HEK293 (cell line): ENCODE results near the gene IL11.

Source experiments
- CTCF ChIA-PET: fragments of 350-600 bp; formaldehyde crosslinking; extraction: SDS; loops from one replicate; lab custom pipeline; 2021; ENCODE audit warnings: antibody characterized with exemption; lab: Yijun Ruan, JAX
- POLR2A ChIA-PET: fragments of 300-600 bp; formaldehyde crosslinking; extraction: SDS; loops from one replicate; lab custom pipeline; 2020; ENCODE audit warnings: antibody characterized with exemption, inconsistent platforms; lab: Yijun Ruan, JAX
- H3K27ac ChIP-seq: fragments of 200-500 bp; sonication (Bioruptor generic); 2 replicates; pipeline ENCODE4 v1.5.1; 2014; ENCODE audit warnings: low read depth, low read length, control low read depth, inconsistent platforms; ENCODE audit errors: extremely low read depth
- H3K36me3 ChIP-seq, 2 experiments: fragments of 200-500 bp in 1 of 2; sonication (Bioruptor generic) in 1 of 2; 1 replicate in 1 of 2; 2 replicates in 1 of 2; pipeline ENCODE4 v1.5.1; 2014 to 2017; ENCODE audit warnings: inconsistent platforms in 2 of 2, low read length in 2 of 2; ENCODE audit not compliant: control insufficient read depth in 2 of 2, insufficient read depth in 1 of 2
- H3K4me1 ChIP-seq: fragments of 200-500 bp; sonication (Bioruptor generic); 2 replicates; pipeline ENCODE4 v1.5.1; 2014; ENCODE audit warnings: mild to moderate bottlenecking, low read length, inconsistent platforms; ENCODE audit not compliant: control insufficient read depth, insufficient read depth
- H3K4me3 ChIP-seq: 2 replicates; pipeline ENCODE4 v1.5.1; 2011; ENCODE audit warnings: low read depth, mild to moderate bottlenecking, control low read depth, low read length, moderate library complexity
- H3K9me3 ChIP-seq: fragments of 200-500 bp; sonication (Bioruptor generic); 2 replicates; pipeline ENCODE4 v1.5.1; 2014; ENCODE audit warnings: low read depth, low read length, inconsistent platforms; ENCODE audit not compliant: control insufficient read depth, insufficient read depth
- EGR2 ChIP-seq: fragments of 450-650 bp; formaldehyde crosslinking; IDR thresholded peaks from 2 replicates; pipeline ENCODE4 v1.5.1; 2016; ENCODE audit warnings: low read depth, missing biosample characterization, missing genetic modification characterization
- HOXC10 ChIP-seq: sonication (generic); formaldehyde crosslinking; IDR thresholded peaks from 2 replicates; pipeline ENCODE4 v1.8.1; 2023; ENCODE audit warnings: mild to moderate bottlenecking, missing genetic modification reagents
- MZF1 ChIP-seq: fragments of 450-650 bp; formaldehyde crosslinking; IDR thresholded peaks from 2 replicates; pipeline ENCODE4 v1.5.1; 2017; ENCODE audit warnings: missing biosample characterization, missing genetic modification characterization, borderline replicate concordance
- TRIM28 ChIP-seq: IDR thresholded peaks from 2 replicates; pipeline ENCODE4 v1.6.1; 2011; ENCODE audit warnings: low read length, control low read depth, borderline replicate concordance
- ZBTB8A ChIP-seq: fragments of 450-650 bp; formaldehyde crosslinking; IDR thresholded peaks from 2 replicates; pipeline ENCODE4 v1.5.1; 2016; ENCODE audit warnings: missing biosample characterization, missing genetic modification characterization
- ZFHX2 ChIP-seq: fragments of 450-650 bp; formaldehyde crosslinking; conservative IDR thresholded peaks from 2 replicates; pipeline ENCODE4 v1.5.1; 2016; ENCODE audit warnings: missing biosample characterization, missing genetic modification characterization
- ZIC2 ChIP-seq: fragments of 450-650 bp; formaldehyde crosslinking; IDR thresholded peaks from 2 replicates; pipeline ENCODE4 v1.5.1; 2016; ENCODE audit warnings: missing biosample characterization, missing genetic modification characterization
- ZNF133 ChIP-seq: fragments of 450-650 bp; formaldehyde crosslinking; IDR thresholded peaks from 2 replicates; pipeline ENCODE4 v1.5.1; 2016; ENCODE audit warnings: missing biosample characterization, missing genetic modification characterization
- ZNF280C ChIP-seq: fragments of 450-650 bp; formaldehyde crosslinking; IDR thresholded peaks from 2 replicates; pipeline ENCODE4 v1.5.1; 2016; ENCODE audit warnings: missing biosample characterization, missing genetic modification characterization
- ZNF280D ChIP-seq: fragments of 450-650 bp; formaldehyde crosslinking; IDR thresholded peaks from 2 replicates; pipeline ENCODE4 v1.5.1; 2016; ENCODE audit warnings: missing biosample characterization, missing genetic modification characterization
- ZNF394 ChIP-seq: fragments of 450-650 bp; formaldehyde crosslinking; IDR thresholded peaks from 2 replicates; pipeline ENCODE4 v1.5.1; 2016; ENCODE audit warnings: missing biosample characterization, missing genetic modification characterization, mild to moderate bottlenecking, moderate library complexity, borderline replicate concordance
- ZNF423 ChIP-seq: fragments of 450-650 bp; formaldehyde crosslinking; IDR thresholded peaks from 2 replicates; pipeline ENCODE4 v1.5.1; 2016; ENCODE audit warnings: missing biosample characterization, missing genetic modification characterization
- ZNF600 ChIP-seq: fragments of 450-650 bp; formaldehyde crosslinking; IDR thresholded peaks from 2 replicates; pipeline ENCODE4 v1.5.1; 2016; ENCODE audit warnings: missing biosample characterization, missing genetic modification characterization
- ZNF626 ChIP-seq: fragments of 450-650 bp; sonication (Bioruptor Pico); formaldehyde crosslinking; IDR thresholded peaks from 2 replicates; pipeline ENCODE4 v1.5.1; 2018; ENCODE audit warnings: missing biosample characterization, missing genetic modification characterization, inconsistent platforms

The IL11 gene

GRCh38 chr19:55362990-55363716 lies 7.1 kb downstream of the IL11 start, which contains the start of gene GARIN5B:
Gene GARIN5B, minus strand, starts transcription at chr19:55363260. Its CDS starts 194 bp downstream, at chr19:55363066.
- no peak within 1 kb of the TSS for H3K4me3 ChIP-seq
- CTCF ChIA-PET, result interaction anchor here (0.7 to 1.1 kb wide), 3 partner anchors 13 to 60 kb away, joined by 3 to 4 read pairs (median 3); no protein-coding TSS in a partner anchor

GRCh38 chr19:55362174-55362989 lies 7.9 kb downstream of the IL11 start:
- Histone ChIP-seq H3K27ac (no peak overlapping the region), H3K4me3 (no peak overlapping the region), H3K4me1 (no peaks in the 10 kb centered on the region), H3K9me3 (no peaks in the 10 kb centered on the region), H3K36me3 (no peaks in the 10 kb centered on the region)
- ChIA-PET CTCF (interaction anchor here (0.7 to 1.1 kb wide), 2 partner anchors 12 to 60 kb away, joined by 3 read pairs; no protein-coding TSS in a partner anchor), POLR2A (interaction anchor here (0.6 to 1.6 kb wide), 4 partner anchors 23 to 292 kb away, joined by 3 to 7 read pairs (median 6); partner anchors contain the start of gene KMT5C)
- TF ChIP-seq TRIM28 (no peak), HOXC10 (CRISPR knock-in tag) (peak; percentile 13; the same call in 1 of the 2 replicates)

More at GRCh38 chr19:55362990-55363716, 7.1 kb downstream of the IL11 start, which contains the start of gene GARIN5B:
- Histone ChIP-seq H3K9me3 (no peaks in the 10 kb centered on the region), H3K4me1 (no peaks in the 10 kb centered on the region), H3K27ac (no peak within 1 kb of the TSS), H3K36me3 (no peaks in the 10 kb centered on the region)
- TF ChIP-seq HOXC10 (CRISPR knock-in tag) (0 out of 2 replicates have a peak, but pooled peaks have one; percentile 7), ZNF280D (tag by site-specific recombination) (no peak), ZBTB8A (no peak), ZIC2 (tag by site-specific recombination) (peak; percentile 42), ZNF394 (tag by site-specific recombination) (no peak), ZNF600 (tag by site-specific recombination) (0 out of 2 replicates have a peak, but pooled peaks have one; percentile 11)
- POLR2A ChIA-PET, result interaction anchor here (0.8 to 1.6 kb wide), 3 partner anchors 10 to 104 kb away, joined by 3 to 7 read pairs (median 6); partner anchors contain the start of genes KMT5C and PPP6R1

- TF ChIP-seq MZF1 (tag by site-specific recombination) (no peak), ZNF133 (tag by site-specific recombination) (no peak), ZNF423 (tag by site-specific recombination) (no peak), ZNF280C (no peak), EGR2 (tag by site-specific recombination) (peak; percentile 35; the same call in 1 of the 2 replicates), ZFHX2 (tag by site-specific recombination) (peak; percentile 24; the same call in 1 of the 2 replicates), ZNF626 (tag by site-specific recombination) (no peak), ZNF600 (tag by site-specific recombination) (no peak)
These were observed 9.4 kb downstream of the IL11 start for GRCh38 chr19:55360902-55361301.

More at GRCh38 chr19:55360902-55361301, 9.4 kb downstream of the IL11 start:
- Histone ChIP-seq H3K27ac (no peak overlapping the region), H3K4me1 (no peaks in the 10 kb centered on the region), H3K4me3 (no peak overlapping the region), H3K36me3 (no peaks in the 10 kb centered on the region), H3K9me3 (no peaks in the 10 kb centered on the region)
- ChIA-PET CTCF (no interaction called here), POLR2A (interaction anchor here (0.6 kb wide), 1 partner anchor 59 kb away, joined by 3 read pairs; no protein-coding TSS in a partner anchor)
